ENCODE data around the gene STK32B. TPM values are rescaled to one million over a fixed set of nuclear protein-coding genes. Genes with fewer than 3 reads are reported as not detected.

The STK32B gene
- total and polyA plus RNA-seq, 9 of the 15 experiments (the other 6 are each of a cell fraction or from before 2014, with no cell fraction given) = 0.03 to 0.20 (median 0.07) TPM; not detected in 2

DNA sequence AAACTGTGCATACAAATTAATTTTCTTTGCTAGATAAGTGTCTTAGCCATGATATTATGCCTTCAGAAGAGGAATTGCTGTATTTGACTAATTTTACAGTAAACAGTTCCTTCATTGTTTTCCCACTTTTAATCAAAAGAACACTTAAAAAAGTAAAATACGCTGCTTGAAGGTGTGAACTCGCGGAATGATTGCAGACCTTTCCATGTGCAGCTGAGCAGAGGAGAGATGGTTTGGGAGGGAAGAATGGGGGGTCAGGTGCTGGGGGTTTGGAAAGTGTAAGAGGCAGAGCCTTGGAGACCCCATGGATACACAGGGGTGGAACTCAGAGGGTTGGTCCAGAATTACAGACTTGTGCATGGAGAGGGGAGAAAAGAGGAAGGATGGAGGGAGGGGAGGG is 47.4 kb upstream of the STK32B start:
- Histone ChIP-seq H3K9ac (ENCODE audit: insufficient read depth in 1 of 2, low read depth in 2 of 2, low read length in 2 of 2) (peak overlapping the region in 1 of 2 experiments; percentile 46; a peak in 1 of 4 replicates), H3K27ac (ENCODE audit: extremely low read depth, low read depth, low read length) (peak overlapping the region; percentile 68; the same call in 2 of the 3 replicates), H3K27me3 (ENCODE audit: control insufficient read depth in 2 of 2, insufficient read depth in 2 of 2, low read length in 2 of 2) (no peaks in the 10 kb centered on the region), H3K9me1 (ENCODE audit: control insufficient read depth, insufficient read depth, low read length) (no peaks in the 10 kb centered on the region), H3K9me3 (replicated peaks; ENCODE audit: control insufficient read depth, insufficient read depth, low read depth, low read length) (no peaks in the 10 kb centered on the region), H3K4me3 (no peak overlapping the region), H2AFZ (ENCODE audit: low read depth, low read length) (peak overlapping the region; percentile 57), H3K79me2 (ENCODE audit: control insufficient read depth, insufficient read depth, low read length) (no peaks in the 10 kb centered on the region), H3K4me1 (replicated peaks in 1 of 2; ENCODE audit: control insufficient read depth in 2 of 2, insufficient read depth in 2 of 2, low read length in 2 of 2) (peaks cover 23 to 26% of the 10 kb centered on the region in 2 experiments), H3K4me2 (ENCODE audit: insufficient read depth, low read length) (peak overlapping the region; percentile 66; the same call in 1 of the 2 replicates), H3K36me3 (ENCODE audit: control insufficient read depth, insufficient read depth, low read length) (no peaks in the 10 kb centered on the region), H4K20me1 (replicated peaks; ENCODE audit: control insufficient read depth, insufficient read depth, low read length) (no peaks in the 10 kb centered on the region)
- ChIA-PET POLR2A (interaction anchor here (0.5 to 0.7 kb wide), 2 partner anchors 18 to 33 kb away, joined by 3 to 4 read pairs; no protein-coding TSS in a partner anchor), CTCF (ENCODE audit: low intra/inter-chr PET ratio) (no interaction called here)
- no TSS peak for BruUV-seq (replicated peaks)
- ATAC-seq (peak; percentile 14; the same call in 1 of the 3 replicates), FAIRE-seq (no peak), DNase-seq (ENCODE audit: extremely low read depth in 1 of 4, low spot score in 3 of 4) (peak in 1 of 4 experiments; percentile 9)
- intact Hi-C loops (cut with micrococcal nuclease) = loop anchor here (1.0 kb wide), 1 partner anchor 32 kb away; no protein-coding TSS in a partner anchor
- in situ Hi-C loops (cut with MboI) = no loop called here
- TF ChIP-seq MGA (IDR thresholded peaks at IDR 0.05) (peak; percentile 59; the same call in 1 of the 2 replicates), ZFP30 (CRISPR knock-in tag; IDR thresholded peaks at IDR 0.05; ENCODE audit: borderline replicate concordance) (no peak), ARHGAP35 (IDR thresholded peaks at IDR 0.05; ENCODE audit: partially characterized antibody) (peak; percentile 6), ZNF239 (CRISPR knock-in tag; IDR thresholded peaks at IDR 0.05) (peak; percentile 84)
- 63% methylated on average over 3 of the region's 3 CpGs for WGBS (ENCODE audit: insufficient coverage, low coverage, missing lambda C conversion rate)
